ENCODE data around the gene ZNF217. TPM values are rescaled to one million over a fixed set of nuclear protein-coding genes. Genes with fewer than 3 reads are reported as not detected.
"Not testable (repeated sequence)": the region's sequence is repeated elsewhere in the genome, so short reads cannot be mapped to it uniquely, and the experiment has no call there.

ZNF217 gene
- total RNA-seq, 2 donors from 2014 or later: 39.9 to 48.0 TPM

DNA sequence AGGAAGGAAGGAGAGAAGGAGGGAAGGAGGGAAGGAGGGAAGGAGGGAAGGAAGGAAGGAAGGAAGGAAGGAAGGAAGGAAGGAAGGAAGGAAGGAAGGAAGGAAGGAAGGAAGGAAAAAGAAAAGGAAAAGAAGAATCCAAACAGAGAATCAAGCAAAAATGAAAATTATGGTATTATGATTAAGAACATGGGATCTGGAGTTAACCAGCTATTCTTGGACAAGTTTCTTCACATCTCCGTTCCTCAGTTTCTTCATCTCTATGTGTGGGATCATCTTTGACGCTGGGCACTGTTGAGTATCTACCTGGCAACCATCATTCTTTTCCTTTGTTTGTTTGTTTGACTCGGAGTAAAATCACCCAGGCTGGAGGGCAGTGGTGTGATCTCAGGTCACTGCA is 71.6 kb downstream of the ZNF217 start:
- H3K27me3 Mint-ChIP-seq: peaks cover 2 to 9% of the 10 kb centered on the region in 2 donors
- H3K36me3 Mint-ChIP-seq: no peaks in the 10 kb centered on the region
- H3K27ac Mint-ChIP-seq: no peak overlapping the region
- H3K4me1 Mint-ChIP-seq (ENCODE audit: low read depth in 2 of 2): no peaks in the 10 kb centered on the region
- DNase-seq (ENCODE audit: low spot score): no peak
- no peak overlapping the region for H3K4me3 Mint-ChIP-seq
- H3K9me3 Mint-ChIP-seq: no peaks in the 10 kb centered on the region
- ATAC-seq: no peak

DNA sequence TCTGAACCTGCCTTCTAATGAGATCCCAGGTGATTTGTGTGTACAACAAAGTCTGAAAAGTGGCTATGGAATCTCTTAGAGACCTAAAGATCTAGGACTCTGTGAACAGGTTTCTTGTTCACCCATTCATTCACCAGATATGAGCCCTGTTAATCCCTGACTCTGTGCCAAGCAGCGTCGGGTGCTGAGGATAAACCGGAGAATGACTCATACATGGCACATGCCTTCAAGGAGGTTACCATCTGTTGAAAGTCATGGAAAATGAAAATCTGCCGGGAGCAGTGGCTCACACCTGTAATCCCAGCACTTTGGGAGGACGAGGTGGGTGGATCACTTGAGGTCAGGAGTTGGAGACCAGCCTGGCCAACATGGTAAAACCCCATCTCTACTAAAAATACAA is 72.2 kb downstream of the ZNF217 start:
- H3K4me1 Mint-ChIP-seq (ENCODE audit: low read depth in 2 of 2); H3K9me3 Mint-ChIP-seq; H3K36me3 Mint-ChIP-seq; H3K4me3 Mint-ChIP-seq; DNase-seq (ENCODE audit: low spot score); H3K27ac Mint-ChIP-seq; ATAC-seq; H3K27me3 Mint-ChIP-seq: not testable (repeated sequence)

DNA sequence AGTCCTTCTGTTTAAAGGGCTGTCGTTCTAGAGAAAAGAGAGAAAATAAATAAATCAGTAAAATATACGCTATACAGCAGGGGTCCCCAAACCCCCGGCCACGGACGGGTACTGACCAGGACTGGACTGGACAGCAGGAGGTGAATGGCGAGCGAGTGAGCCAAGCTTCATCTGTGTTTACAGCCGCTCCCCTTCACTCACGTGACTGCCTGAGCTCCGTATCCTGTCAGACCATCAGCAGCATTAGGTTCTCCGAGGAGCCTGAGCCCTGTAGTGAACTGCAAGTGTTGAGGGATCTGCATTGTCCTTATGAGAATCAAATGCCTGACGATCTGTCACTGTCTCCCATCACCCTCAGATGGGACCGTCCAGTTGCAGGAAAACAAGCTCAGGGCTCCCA is 76.5 kb downstream of the ZNF217 start:
- no peaks in the 10 kb centered on the region for H3K9me3 Mint-ChIP-seq
- ATAC-seq: no peak

More for the DNA sequence above, 76.5 kb downstream of the ZNF217 start:
- H3K4me1 Mint-ChIP-seq (ENCODE audit: low read depth in 2 of 2): no peaks in the 10 kb centered on the region
- no peaks in the 10 kb centered on the region for H3K36me3 Mint-ChIP-seq
- H3K4me3 Mint-ChIP-seq: no peak overlapping the region
- DNase-seq (ENCODE audit: low spot score): no peak
- H3K27ac Mint-ChIP-seq: no peak overlapping the region
- H3K27me3 Mint-ChIP-seq: peaks cover 2 to 9% of the 10 kb centered on the region in 2 donors

Data from natural killer cell treated with Interleukin-12 subunit alpha and Interleukin-12 subunit beta and Interleukin-15 and Interleukin-18, amount 100 ng/mL, for 72 hours (primary cell).